HG02943 (cell line): Measurements from ENCODE around the gene LDLRAD4.

Source experiments
- ATAC-seq: cut with Tn5 transposase; IDR thresholded peaks from one replicate; pipeline ENCODE4 v1.9.1; 2021; ENCODE audit warnings: mild to moderate bottlenecking, low read depth, moderate library complexity; ENCODE audit not compliant: unreplicated experiment

The LDLRAD4 gene

DNA sequence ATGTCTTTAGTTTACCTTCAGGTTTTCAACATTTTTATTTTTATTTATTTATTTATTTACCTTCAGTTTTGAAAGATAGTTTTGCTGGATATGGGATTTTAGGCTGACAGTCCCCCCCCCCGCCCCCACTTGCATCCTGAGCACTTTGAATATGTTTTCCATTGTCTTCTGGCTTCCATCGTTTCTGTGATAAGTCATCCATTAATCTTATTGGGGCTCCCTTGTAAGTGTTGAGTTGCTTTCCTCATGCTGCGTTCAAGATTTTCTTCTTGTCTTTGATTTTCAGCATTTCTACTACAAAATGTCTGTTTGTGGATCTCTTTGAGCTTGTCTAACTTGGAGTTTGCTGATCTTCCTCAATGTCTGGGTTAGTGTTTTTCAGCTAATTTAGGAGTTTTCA lies 19.4 kb upstream of the LDLRAD4 start:
- no peak for ATAC-seq

DNA sequence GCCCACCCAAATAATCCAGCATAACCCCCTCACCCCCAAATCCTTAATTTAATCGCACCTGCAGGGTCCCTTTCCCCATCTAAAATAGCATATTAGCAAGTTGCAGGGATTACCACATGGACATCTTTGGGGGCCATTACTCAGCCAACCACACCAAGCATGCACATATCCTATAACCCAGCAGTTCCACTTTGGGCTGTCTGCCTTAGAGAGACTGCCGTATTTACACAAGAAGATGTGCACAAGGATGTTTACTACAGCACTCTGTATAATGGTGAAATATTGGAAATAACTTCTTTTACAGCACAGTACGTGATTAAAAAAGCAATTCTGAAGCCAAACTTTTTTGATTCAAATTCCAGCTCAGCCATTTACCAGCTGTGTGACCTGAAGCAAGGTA lies 17.3 kb upstream of the LDLRAD4 start:
- ATAC-seq = no peak

DNA sequence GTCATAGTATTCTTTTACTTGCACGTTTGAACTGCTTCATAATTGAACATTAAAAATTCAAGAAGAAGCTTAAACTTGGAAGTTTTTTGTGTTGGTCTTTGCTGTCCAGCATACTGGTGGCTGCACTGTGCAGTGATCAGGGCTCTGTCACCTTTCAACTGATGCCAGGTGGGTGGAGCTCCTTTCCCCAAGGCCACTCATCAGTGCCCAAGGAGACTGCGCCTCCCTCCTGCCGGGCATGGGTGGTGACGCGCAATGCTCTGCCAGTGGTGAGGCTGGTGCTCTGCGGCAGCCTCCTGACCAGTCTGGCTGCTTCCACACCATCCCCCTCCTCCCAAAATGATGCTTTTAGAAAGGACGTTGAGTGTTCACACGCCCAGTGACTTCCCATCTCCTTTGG lies 16.0 kb upstream of the LDLRAD4 start:
- ATAC-seq = no peak

DNA sequence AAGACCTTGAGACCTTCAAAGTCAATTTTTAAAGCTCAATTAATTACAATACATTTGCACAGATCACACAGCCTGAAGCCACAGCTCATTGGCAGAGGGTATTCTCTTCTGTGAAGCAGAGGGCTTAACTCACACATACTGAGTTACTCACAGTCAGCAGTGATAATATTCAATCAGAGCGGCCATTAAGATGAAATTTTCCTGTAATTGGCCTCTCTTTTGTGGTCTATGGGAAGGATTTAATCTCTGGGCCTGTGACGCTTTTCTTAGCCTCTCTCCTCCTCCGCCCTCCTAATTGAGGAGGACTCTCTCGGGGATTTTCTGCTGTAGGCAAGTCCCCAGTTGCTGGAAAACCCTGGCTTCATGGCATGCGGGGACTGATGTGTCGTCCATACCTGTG lies 12.3 kb upstream of the LDLRAD4 start:
- ATAC-seq = no peak

DNA sequence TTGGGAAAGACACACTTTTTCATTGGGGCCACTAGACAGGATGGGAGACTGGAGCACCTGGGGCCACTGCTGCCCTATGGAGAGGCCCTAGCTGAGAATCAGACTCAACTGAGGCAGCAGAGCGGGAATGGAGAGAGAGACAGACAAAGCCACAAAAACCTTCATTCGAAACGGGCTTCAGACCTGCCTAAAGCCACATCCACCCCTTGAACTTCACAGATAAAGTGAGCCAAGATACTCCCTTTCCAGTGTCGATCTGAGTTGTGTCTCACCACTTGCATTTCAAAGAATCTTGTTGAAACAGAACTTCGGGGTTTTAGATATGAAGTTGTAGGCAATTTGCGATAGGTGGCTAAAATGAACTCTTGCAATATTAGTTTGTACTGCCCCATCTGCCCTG lies 11.3 kb upstream of the LDLRAD4 start:
- ATAC-seq = no peak

DNA sequence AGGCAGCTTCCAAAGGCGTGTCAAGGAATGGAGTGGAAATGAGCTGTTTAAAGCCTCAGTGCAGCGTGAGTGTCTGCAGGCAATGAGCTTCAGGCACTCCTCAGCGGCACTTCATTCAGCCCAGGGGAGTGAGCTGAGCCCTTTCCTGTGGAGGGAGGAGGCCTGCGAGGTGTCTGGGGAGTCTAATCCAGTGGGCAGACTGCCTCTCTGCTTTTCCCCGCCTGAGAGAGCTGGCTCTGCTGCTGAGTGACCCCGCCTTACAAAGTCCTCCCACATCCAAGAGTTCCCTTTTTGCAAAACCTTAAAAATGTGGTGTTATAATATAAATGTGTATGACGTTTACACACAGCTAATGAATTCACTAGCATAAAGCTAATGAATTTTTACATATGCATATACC lies 7.0 kb upstream of the LDLRAD4 start:
- no peak for ATAC-seq

DNA sequence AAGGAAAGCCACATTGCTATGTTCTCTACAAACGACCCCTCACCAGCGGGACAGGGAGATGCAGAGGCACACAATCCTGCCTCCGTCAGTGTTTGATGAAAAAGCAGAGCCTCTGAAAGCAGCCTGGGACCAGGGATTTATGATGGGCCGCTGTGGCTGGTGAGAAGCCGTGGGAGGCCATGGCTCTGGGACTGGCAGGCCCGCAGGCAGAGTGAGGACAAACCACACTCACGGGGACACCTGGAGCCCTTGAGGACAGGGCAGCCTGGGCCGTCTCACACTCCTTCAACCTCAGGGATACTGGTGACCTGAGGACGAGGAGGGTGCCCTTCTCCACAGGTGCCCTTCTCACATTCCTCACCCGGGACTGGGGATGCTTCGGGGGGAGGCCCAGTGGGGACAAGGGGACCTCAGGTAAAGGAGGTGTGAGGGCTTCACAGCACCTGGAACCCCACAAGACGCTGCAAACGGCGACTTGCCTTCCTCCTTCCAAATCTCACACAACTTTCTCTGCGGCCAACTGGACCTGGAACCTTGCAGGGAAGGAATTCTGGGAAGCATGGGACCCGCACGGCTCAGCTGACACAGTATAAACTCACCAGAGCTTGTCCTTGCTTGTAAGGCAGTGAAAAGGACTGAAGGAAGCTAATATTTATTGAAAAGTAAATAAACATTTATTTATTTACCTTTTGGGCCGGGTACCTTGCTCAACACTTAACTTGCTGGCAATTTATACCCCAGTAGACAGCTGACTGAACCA lies 5.3 kb upstream of the LDLRAD4 start:
- ATAC-seq = no peak

DNA sequence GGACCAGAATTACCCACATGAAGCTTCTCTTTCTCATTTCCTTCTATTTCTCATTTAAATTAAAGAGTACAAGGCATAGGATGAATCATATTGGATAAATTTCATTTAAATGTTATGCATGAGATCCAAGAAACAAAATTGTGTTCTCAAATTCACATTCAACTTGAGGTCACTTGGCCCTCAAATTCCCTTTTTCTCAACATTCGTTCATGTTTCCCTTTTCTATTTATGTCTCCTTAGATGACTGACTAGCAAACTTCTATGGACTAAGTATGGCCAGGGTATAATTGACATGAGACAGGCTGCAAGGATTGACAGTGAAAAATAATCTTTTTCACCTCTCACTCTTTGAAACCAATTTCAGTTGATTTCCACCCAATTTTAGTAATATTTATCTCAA lies 4.0 kb upstream of the LDLRAD4 start:
- no peak for ATAC-seq

DNA sequence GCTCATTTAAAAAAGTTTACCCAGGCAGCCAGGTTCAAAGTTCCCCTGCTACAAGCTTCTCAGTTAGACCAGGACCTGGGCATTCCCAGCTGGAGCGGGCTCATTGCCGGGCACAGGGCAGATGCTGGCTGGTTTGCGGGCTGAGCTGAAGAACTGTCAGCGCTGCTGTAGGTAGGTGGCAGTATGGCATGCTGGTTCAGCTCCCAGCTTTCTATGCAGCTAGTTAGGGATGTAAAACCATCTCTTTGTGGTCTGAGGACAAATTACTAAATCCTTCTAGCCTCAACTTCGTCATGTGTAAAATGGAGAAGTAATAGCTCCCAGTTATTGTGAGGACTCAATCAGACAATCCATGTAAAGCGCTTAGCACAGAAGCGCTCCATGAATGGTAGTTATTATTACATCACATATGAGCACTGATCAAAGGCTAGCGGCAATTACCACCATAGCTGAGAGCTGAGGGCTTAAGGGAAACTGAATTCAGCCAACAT lies 2.4 kb upstream of the LDLRAD4 start:
- ATAC-seq = no peak

DNA sequence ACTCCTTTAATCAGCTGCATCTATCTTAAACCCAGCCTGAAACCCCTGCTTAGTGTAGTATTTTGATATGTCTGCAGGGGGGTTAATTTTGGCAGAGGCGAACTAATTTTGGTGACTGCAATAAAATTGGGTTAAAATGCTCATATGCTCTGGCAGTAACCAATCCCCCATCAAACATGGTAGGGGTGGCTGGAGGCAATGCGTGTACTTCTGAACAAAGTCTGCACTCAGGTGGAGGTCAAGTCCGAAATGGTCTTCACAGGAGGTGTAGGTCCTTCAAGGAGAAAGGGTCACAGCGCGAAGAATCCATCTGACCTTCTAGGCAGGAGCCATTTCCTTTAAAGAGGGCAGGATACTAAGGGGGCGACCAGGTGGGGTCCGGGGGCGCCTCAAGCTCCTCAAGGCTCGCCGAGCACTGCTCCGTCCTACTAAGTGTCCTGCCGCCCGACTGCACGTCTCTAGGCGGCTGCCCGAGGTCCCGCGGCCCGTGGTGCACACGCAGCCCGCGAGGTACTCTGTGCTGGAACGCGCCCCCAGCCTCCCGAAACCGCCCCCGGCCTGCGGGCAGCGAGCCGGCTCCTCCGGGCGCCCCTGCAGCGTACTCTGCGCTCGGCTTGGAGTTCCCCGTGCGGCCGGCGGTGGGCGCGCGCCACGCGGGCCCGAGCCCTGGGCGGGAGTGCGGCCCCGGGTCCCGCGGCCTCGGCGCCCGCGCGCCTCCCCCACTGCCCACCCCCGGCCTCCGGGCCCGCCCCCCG lies 1.7 kb upstream of the LDLRAD4 start:
- ATAC-seq = no peak

DNA sequence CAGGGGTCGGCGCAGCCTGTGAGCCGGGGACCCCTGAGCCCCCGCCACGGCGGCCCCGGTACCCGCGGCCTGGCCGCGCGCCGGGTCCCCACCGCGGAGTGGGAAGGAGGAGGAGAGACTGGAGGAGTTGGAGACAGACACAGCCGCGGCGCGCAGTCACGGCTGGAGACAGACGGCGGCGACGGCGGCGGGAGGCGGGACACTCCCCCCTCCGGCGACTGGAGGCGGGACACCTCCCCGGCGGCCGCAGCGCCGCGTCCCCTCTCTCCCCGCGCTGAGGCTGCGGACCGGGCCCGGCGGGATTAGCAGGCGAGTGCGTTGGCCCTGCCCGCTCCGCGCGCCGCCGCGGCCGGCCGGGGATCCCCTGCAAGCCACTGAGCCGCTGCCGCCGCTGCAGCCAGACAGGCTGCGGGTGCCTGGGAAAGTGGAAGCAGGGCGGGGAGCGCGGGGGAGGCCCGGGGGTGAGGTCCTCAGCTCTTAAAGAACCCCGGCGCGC lies 1.0 kb upstream of the LDLRAD4 start:
- ATAC-seq = no peak

DNA sequence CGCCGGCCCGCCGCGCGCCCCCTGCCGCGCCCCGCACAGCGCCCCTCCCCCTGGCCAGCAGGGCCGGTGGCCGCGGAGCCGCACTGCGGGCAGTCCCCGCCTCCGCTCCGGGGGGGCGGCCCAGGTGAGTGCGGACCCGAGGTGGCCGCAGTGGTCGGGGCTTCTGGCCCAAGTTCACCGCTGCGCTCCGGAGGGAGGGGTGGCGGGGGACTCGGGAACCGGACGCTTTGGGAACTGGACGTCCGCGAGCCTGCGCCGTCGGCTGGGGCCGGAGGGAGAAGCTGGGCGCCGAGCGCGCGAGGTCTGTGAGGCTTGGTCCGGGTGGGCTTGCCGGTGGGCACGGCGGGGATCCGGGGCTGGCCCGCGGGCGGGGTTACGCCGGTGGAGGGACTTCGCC lies 591 bp upstream of the LDLRAD4 start:
- ATAC-seq = no peak

DNA sequence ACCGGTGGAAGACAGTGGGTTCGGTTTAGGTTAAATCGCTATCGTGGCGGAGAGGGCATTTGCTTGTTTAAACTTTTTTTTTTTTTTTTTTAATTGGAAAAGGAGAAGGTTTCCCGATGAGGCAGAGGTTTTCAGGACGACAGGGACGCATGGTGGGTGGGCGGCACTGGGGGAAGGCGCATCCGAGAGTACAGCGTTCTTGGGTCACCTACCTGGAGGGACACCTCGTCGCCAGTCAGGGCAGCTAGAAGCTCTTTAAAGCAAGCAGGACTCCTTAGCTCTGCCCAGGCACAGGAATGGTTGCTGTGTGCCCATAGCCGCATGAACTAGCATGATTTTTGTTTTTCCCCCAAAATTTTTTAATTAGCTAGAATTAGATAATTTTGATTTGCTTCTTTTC lies 437 bp downstream of the LDLRAD4 start:
- ATAC-seq = no peak

DNA sequence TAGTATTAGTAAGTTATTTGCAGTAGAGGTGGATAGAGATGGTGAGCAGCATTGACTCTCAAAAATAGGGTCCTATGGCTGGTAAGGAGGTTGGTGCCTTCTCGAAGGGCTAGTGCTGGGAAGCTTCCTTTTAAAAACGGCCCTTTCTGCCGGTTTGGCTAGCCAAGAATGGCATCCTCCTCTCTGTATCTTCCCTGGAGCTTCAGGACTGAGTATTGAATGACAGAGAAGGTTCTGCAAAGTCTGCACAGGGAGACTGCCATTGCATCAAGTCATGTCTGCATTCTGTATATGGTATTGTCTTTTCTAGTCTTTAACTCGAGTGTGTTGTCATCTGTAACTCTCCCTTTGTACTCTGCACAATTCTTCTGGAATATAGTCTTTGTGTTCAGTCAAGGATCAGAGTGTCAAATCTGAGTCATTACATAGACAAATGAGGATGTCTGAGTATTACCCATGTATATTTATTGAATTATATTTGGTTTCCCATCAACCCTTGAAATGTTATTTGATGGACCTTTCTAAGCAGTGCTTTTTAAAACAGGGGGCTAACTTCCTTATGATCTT lies 1.1 kb downstream of the LDLRAD4 start:
- no peak for ATAC-seq

DNA sequence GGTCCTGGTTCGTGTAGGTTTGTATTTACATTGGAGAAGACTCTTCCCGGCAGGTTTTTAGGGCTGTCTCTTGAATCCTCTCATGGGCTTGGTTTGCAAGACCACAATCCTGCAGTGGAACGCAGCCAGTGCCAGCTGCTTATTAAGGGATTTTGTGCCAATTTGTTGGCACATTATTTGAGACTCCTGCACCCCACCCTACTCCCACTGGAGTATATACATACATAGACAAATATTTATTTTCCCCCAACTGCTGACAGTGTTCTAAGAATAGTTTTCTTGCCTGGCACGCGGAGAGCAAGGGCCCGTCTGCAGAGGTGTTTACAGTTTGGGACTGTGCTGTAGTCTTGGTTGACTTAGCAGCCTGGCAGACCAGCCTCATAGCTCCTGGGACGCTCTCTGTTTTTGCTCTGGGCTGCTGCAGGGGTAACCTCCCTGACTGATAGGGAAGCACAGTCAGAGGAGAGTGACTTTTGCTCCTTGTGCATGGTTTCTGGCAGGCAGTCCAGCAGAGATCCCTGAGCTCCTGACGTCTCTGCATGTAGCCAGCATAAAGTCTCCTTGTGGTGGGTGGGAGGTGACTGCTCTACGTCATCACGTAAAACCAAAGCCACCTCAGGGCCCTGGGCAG lies 1.9 kb downstream of the LDLRAD4 start:
- ATAC-seq = no peak

DNA sequence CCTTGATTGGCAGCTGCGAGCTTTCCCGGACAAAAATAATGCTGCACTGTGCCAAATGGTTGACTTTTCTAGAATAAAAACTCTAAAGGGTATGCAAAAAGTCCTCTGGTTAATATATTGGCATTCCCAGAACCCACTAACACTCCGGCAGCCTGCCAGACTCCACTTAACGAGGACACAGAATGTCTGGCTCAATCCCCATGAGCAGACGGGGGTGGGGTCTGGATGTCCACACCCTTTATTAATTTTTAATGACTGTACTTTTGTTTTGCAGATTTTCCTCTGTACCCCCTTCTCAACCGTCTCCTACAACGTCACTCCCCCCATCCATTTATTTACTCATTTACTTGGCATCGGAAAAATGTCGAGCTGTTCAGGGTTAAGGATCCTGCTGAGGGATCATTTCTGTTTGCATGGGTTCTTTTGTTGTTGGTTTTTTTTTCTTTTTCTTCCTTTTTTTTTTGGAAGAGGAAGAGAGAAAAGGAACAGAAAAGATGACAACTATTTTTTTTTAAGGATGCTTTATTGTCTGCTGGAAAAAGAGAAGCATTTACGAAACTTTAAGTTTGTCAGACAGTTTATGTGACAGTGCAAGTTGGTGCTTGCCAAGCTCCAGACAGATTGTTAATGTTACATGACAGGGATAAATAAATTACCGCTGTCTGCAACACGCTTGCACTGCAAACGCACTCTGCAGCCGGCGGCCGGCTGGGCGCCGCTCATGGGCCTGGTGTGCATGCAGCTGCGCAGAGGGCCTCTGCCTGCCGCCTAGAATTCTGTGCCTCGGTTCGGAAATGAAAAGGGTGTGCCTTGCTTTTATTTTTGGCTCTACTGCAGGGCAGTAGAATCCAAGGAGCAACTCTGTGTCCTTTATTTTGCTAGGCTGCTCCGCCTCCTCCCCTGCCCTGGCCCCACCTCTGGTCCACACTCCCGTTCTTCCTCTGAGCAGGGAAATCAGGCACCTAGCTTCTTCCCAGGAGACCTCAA lies 3.6 kb downstream of the LDLRAD4 start:
- no peak for ATAC-seq

DNA sequence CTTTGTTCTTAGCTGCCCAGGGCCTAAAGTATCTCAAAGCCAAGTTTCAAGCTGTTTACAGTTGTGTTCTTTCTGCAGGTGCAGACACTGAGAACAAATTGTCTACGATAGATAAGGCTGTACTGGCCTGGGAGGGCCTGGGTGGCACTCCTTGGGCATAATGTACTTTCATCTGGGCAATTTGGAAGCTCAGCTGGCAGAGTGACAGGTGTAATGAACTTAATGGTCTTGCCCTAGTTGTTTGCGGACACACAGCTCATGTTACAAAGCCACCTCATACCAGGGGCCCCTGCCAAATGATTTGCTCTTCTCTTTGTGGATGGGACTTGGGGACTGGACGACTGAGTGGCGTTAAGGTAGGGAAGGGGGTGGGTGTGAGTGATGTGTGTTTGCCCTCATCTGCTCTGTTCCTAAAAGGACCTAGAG lies 4.3 kb downstream of the LDLRAD4 start:
- no peak for ATAC-seq

DNA sequence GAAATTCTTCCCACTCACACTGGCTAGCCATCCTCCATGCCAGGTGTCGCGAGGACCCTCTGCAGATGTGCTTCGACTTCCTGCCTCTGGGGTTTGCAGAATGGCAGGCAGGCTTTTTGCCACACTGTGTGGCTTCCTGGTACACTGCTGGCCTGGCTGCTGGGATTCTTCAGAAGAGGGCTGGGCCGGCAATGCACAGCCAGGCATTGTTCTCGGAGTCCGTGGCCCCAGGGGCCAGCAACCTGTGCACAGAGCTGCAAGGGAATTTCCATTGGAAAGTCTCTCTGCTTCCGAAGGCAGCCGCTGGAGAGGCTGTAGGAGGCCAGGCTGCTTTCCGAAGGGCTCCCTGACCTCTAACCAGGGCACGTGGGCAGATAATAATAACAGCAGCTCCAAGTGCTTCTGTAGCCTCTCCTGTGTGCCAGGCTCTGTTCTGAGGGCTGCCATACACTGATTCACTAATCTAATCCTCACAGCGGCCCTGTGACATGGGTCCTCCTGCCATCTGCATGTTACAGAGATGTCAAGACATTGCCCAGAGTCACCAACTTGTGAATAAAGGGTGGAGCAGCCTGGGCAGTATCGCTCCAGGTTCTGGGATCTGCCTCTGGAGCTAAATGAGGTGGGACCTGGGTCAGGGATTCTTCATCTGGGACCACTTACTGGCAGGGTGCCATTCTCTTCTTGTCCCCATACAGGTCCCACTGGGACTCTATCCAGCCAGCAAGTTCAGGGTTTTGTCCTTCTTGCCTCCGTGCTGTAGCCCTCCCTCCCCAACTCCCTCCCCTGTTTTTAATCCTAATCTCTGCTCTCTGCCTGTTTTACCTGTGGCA lies 5.0 kb downstream of the LDLRAD4 start:
- ATAC-seq = no peak

DNA sequence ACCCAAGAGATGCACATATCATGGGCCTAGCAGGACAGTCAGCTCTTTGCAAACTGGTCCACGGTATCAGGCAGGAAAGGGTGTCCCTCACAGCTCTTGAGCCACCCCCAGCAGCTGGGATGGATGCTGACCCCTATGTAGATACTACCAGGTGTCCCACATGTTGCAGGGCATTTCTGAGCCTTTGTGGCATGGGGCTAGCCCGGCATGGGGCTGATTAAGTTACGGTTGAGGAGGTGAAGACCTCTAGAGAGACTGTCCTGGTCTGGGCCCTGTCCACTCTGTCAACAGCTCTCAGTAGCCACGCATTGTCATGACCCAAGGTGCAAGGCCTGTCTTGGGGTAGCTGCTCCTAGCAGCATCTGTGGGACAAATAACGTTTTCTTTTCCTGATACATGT lies 6.7 kb downstream of the LDLRAD4 start:
- ATAC-seq = no peak
